NOMO-1 treated with DMSO at 0.1 percent for 48 hours (cell line): Measurements from ENCODE around the gene KIAA1217.

Experiments
- DNase-seq: peaks from one replicate; lab custom pipeline; 2025; ENCODE audit not compliant: unreplicated experiment; lab: John Stamatoyannopoulos, UW

KIAA1217 gene

GRCh38 chr10:24242562-24242961 lies 33.6 kb downstream of the KIAA1217 start:
- no peak for DNase-seq

DNA sequence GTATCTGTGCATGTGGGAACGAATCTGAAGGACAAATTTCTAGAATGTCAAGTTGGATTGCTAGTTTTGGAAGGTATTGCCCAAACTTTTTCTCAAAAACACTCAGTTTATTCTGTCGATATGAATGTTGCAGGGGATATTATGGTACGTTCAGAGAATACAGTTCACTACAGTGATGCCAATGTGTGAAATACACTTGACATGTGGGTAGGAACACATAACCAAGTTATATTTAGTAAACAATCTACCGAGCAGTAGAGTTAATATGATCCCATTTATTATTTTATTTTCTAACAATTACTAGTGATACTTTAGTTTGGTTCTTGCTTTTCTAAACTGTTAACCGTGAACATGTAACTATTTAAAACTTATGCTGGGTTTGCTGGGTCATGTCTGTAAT lies 37.4 kb downstream of the KIAA1217 start:
- DNase-seq: no peak

- DNase-seq: no peak
These were observed 38.9 kb downstream of the KIAA1217 start for GRCh38 chr10:24247841-24248240.

- DNase-seq: no peak
These were observed 41.0 kb downstream of the KIAA1217 start for GRCh38 chr10:24249829-24250415.

- no peak for DNase-seq
These were observed 42.6 kb downstream of the KIAA1217 start for GRCh38 chr10:24251547-24251946.

DNA sequence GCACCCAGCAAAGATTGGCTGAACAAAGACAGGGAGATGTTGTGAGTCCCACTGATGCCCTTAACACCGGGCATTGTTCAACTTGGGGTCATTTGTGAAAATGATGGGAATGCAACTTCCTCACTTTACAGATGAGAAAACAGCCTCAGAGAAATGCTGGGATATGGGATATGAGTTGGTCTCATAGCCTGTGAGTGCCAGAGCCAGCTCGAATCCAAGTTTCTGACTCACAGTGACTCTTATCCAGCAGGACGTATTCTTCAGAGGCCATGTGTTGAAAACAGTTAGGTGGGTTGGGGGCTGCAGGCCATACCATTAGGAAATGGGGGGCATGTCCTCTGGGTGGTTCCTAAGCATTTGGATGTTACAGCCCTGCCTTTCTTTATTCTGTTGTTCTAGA lies 45.2 kb downstream of the KIAA1217 start:
- no peak for DNase-seq

GRCh38 chr10:24255115-24255880 lies 46.4 kb downstream of the KIAA1217 start:
- no peak for DNase-seq

- DNase-seq: no peak
These were observed 47.0 kb downstream of the KIAA1217 start for GRCh38 chr10:24255881-24256311.

DNA sequence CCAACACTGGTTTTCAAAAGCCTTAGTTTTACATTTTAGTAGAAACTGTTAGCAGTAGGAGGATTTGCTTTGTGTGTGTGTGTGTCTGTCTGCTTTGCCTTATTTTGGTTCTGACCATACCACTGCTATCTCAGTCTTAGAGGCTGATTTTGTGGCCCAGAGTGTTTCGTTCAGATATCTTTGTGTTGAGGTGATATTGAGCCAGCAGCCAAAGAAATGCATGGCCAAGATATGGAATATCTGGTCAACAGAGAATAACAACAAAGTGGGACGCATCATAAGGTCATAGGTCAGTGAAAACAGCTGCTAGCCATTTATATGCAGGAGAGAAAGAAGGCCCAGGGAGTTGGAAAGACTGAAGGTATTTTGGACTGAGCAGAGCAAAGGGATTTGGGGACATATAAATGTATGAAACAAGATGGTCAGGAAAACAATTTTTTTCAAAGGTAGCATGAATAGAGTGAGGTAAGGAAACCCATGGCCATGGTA lies 47.7 kb downstream of the KIAA1217 start:
- DNase-seq: no peak

GRCh38 chr10:24257588-24257987 lies 48.6 kb downstream of the KIAA1217 start:
- DNase-seq: no peak

GRCh38 chr10:24259365-24260130 lies 50.6 kb downstream of the KIAA1217 start:
- DNase-seq: no peak

GRCh38 chr10:24261627-24262026 lies 52.7 kb downstream of the KIAA1217 start:
- no peak for DNase-seq

GRCh38 chr10:24262929-24263590 lies 54.1 kb downstream of the KIAA1217 start:
- no peak for DNase-seq

DNA sequence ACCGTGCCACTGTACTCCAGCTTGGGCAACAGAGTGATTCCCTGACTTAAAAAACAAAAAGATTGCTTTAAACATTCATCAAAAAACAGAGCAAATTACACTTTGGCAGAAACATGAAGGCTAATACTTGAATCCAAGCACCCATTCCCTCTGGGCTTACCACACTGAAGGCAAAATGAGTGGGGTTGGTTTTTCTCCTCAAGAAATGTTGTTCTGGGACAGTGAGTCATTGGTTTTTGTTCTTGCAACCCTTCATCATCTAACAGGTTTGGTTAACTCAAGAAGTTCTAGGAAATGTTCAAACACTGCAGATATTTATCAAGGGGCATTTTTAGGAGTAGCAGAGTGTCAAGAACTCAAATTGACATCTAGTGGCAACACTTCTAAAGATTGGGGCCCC lies 60.5 kb downstream of the KIAA1217 start:
- no peak for DNase-seq

DNA sequence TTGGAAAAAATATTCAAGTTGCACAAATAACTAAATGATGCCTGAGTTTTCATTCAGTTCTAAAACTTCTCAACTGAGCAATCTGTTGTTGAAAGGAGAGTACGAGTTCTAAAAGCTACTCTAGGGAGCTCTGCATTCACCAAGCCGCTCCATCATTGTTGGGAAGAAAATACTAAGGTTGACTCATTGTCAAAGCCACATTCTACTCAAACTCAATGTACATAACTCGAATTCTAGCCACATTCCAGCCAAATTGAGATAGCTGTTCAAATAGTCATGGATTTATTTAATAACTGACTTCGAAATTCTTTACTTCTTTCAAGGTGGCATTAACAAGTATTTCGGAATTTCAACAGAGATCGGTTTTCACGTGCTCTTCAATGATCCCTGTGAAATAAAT lies 63.4 kb downstream of the KIAA1217 start:
- DNase-seq: no peak

DNA sequence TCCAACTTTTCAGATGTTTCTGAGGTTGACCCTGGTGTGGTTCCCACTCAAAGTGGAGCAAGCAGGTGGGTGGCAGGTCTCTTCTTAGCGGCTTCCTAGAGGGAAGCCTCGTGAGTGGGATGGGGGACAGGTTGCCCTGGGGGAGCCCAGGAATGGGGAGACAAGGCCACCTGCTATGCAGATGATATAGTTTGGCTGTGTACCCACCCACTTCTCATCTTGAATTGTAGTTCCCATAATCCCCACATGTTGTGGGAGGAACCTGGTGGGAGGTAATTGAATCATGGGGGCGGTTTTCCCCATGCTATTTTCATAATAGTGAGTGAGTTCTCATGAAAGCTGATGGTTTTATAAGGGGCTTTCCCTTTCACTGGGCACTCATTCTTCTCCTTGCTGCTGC lies 68.3 kb downstream of the KIAA1217 start:
- no peak for DNase-seq

GRCh38 chr10:24277771-24278170 lies 68.8 kb downstream of the KIAA1217 start:
- DNase-seq: no peak

DNA sequence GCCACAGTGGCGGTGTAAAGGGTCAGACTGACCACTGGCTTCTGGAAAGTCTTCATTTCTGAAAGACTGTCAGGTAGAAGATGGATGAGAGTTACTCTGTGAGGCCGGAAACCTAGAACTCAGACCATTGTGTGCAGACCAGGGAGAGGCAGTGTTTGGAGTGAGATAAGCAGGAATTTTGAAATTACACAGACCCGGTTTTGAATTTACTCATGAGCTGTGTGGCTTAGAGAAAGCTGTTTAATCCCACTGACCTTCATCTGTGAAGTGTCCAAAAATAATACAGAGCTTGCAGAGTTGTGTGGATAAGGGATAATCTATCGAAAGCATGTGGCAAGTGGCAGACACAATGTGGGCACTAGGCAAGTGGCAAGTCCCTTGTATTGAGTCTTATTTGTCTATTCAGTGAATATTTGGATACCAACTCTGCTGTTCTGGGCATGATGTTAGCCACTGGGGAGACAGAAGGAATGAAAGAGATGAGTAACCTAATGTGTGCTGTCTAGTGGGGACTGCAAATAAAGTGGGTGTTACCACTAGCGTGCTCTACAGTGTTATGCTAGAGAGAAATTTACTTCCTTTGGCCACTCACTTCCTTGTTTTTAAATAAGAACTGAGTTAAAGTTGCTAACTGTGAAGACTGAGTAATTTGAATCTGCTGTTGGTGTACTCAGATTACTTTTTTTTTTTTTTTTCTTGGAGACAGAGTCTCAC lies 69.4 kb downstream of the KIAA1217 start:
- DNase-seq: no peak

DNA sequence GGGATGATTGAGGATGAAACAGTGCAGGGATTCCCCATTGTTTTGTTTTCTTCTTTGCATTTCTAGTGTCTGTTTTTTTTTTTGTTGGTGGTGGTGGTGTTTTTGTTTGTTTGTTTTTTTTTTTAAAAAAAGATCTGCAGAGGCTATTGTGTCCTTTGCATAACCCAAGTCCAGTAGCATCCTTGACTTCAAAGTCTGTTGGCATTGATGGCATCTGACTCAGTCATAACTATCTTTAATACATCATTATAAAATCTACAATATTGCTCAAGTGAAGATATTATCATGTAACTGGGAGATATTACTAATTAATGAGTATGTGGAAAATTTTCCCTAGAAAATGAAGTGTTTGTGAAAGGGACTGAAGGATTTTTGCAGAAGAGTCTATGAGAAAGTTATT lies 70.2 kb downstream of the KIAA1217 start:
- no peak for DNase-seq

DNA sequence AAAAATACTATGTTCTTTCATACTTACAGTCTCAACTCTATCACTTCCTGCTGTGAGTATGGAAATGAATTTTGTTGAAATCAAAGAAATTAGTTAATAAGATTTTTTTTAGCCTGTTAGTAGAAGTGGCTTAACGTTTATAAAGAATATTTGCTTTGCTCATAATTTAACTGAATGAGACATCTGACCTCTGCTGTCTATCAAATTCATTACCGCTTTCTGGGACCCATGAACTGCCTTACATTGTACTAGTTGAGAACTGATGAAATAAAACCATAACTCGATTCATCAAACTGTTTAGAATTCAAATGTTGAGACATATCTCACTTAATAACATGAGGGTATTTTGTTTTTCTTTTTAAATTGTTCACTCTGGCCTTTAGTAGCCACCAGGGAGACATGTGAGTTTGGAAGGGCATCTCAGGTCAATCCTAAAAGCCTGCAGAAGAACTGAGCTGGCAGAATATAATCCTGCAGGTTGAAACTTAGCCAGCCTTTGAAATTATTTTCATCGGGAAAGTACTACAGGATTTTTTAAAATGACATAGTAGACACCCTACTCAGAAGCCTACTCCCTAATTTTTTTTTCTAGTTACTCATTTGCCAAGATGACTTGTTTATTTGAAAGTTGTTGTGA lies 78.7 kb downstream of the KIAA1217 start:
- no peak for DNase-seq
